T-helper 17 cell (primary cell): ENCODE results near the gene PWWP2B. TPM values are rescaled to one million over a fixed set of nuclear protein-coding genes. Genes with fewer than 3 reads are reported as not detected.
A peak's percentile ranks its signal among the peaks of the same experiment; 100 is the strongest.

Experiments used
- ATAC-seq: fragments of 150-1000 bp; cut with Tn5 transposase; 2 replicates; pipeline ENCODE4 v1.10.0; 2021; ENCODE audit warnings: mild to moderate bottlenecking, moderate library complexity
- DNase-seq, 3 donors: peaks; one replicate each; pipeline versions ENCODE4 v3.0.0 to v3.0.0-alpha.2; 2020 to 2021
- H3K9me3 ChIP-seq: one replicate; pipeline ENCODE4 v1.7.0; 2013; ENCODE audit warnings: low read length, mild to moderate bottlenecking; ENCODE audit not compliant: control insufficient read depth, poor library complexity, severe bottlenecking
- H3K27ac Mint-ChIP-seq: one replicate; pipeline ENCODE4 v1.8.0; 2022; ENCODE audit warnings: mild to moderate bottlenecking, moderate library complexity, mixed read lengths
- H3K27me3 Mint-ChIP-seq: one replicate; pipeline ENCODE4 v1.8.0; 2022; ENCODE audit warnings: mixed read lengths
- H3K36me3 Mint-ChIP-seq: one replicate; pipeline ENCODE4 v1.8.0; 2022; ENCODE audit warnings: low read depth, mixed read lengths
- H3K4me1 Mint-ChIP-seq: one replicate; pipeline ENCODE4 v1.8.0; 2022; ENCODE audit warnings: mild to moderate bottlenecking, mixed read lengths
- H3K4me3 Mint-ChIP-seq: one replicate; pipeline ENCODE4 v1.8.0; 2022; ENCODE audit warnings: mild to moderate bottlenecking, moderate library complexity, mixed read lengths
- total RNA-seq, 4 donors: library from RNA in 2 of 4; stranded (reverse) in 2 of 4; gene quantifications; one replicate each; pipeline ENCODE4 v1.2.3 and lab custom pipeline; 2022 to 2026

Gene PWWP2B
- total RNA-seq, 2 donors from 2014 or later = 15.7 to 16.7 TPM

DNA sequence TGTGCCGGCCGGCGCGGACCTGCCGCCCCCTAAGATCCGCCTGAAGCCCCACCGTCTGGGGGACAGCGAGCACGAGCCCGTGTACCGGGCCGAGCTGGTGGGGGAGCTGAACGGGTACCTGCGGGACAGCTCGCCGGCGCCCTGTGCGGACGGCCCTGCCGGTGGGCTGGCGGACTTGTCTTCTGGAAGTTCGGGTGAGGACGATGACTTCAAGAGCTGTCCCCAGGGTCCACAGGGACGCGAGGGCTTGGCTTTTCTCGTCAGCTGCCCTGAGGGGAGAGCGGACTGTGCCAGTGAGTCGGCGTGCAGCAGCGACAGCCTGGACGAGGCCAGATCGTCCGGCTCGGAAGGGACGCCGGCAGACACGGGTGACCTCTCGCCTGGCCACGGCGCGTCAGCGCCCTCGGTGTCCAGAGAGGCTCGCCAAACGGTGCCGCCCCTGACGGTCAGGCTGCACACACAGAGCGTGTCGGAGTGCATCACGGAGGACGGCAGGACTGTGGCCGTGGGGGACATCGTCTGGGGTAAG is 8.5 kb downstream of the PWWP2B start:
- no peaks in the 10 kb centered on the region for H3K9me3 ChIP-seq
- Mint-ChIP-seq H3K4me3 (no peak overlapping the region), H3K36me3 (no peaks in the 10 kb centered on the region), H3K27ac (no peak overlapping the region), H3K27me3 (no peaks in the 10 kb centered on the region), H3K4me1 (peaks cover 11% of the 10 kb centered on the region)
- no peak for ATAC-seq
- DNase-seq = no peak

GRCh38 chr10:132406181-132406580 is 9.2 kb downstream of the PWWP2B start:
- H3K9me3 ChIP-seq = no peaks in the 10 kb centered on the region
- no peak overlapping the region for H3K4me3 Mint-ChIP-seq
- ATAC-seq = no peak
- no peak for DNase-seq
- H3K36me3 Mint-ChIP-seq = no peaks in the 10 kb centered on the region
- no peaks in the 10 kb centered on the region for H3K27me3 Mint-ChIP-seq
- H3K27ac Mint-ChIP-seq = peak overlapping the region; percentile 8
- peaks cover 11% of the 10 kb centered on the region for H3K4me1 Mint-ChIP-seq

GRCh38 chr10:132406750-132407149 is 9.8 kb downstream of the PWWP2B start:
- no peak for DNase-seq
- Mint-ChIP-seq H3K4me1 (peaks cover 11% of the 10 kb centered on the region), H3K4me3 (no peak overlapping the region), H3K27me3 (no peaks in the 10 kb centered on the region), H3K27ac (no peak overlapping the region), H3K36me3 (no peaks in the 10 kb centered on the region)
- H3K9me3 ChIP-seq = no peaks in the 10 kb centered on the region
- ATAC-seq = no peak

GRCh38 chr10:132407243-132407746 is 10.3 kb downstream of the PWWP2B start:
- Mint-ChIP-seq H3K27ac (no peak overlapping the region), H3K27me3 (no peaks in the 10 kb centered on the region), H3K4me1 (peaks cover 11% of the 10 kb centered on the region), H3K36me3 (no peaks in the 10 kb centered on the region), H3K4me3 (peak overlapping the region; percentile 39)
- no peaks in the 10 kb centered on the region for H3K9me3 ChIP-seq
- DNase-seq (no peak), ATAC-seq (no peak)

DNA sequence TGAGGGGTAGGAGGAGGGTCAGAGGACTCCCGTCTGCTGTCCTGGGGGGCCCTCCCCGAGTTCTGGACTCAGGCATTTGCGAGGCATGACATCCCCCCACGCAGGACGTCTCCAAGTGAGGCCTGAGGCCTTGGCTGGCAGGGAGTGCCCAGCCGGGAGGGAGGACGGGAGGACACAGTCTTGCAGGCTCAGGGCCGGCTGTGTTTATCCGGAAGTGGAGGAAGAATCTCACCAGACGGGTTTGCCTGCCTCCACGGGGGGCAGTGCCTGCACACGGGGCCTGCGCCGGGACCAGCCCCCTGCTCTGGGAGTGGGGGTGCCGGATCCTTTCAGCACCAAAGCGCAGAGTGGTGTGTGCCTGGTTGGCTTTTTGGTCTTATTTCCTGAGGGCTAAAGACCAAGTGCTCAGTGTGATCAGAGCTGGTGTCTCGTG is 10.9 kb downstream of the PWWP2B start:
- Mint-ChIP-seq H3K27ac (no peak overlapping the region), H3K4me1 (peaks cover 11% of the 10 kb centered on the region), H3K4me3 (peak overlapping the region; percentile 39), H3K27me3 (no peaks in the 10 kb centered on the region), H3K36me3 (no peaks in the 10 kb centered on the region)
- DNase-seq = no peak
- ATAC-seq = peak; percentile 25
- no peaks in the 10 kb centered on the region for H3K9me3 ChIP-seq

- Mint-ChIP-seq H3K27me3 (no peaks in the 10 kb centered on the region), H3K27ac (no peak overlapping the region), H3K4me3 (peak overlapping the region; percentile 28), H3K4me1 (peaks cover 9% of the 10 kb centered on the region), H3K36me3 (no peaks in the 10 kb centered on the region)
- DNase-seq = no peak
- H3K9me3 ChIP-seq = no peaks in the 10 kb centered on the region
- ATAC-seq = peak; percentile 24
These were observed 11.4 kb downstream of the PWWP2B start for GRCh38 chr10:132408367-132408781.

- ATAC-seq = no peak
- no peak for DNase-seq
- Mint-ChIP-seq H3K27me3 (no peaks in the 10 kb centered on the region), H3K4me3 (no peak overlapping the region), H3K4me1 (peaks cover 10% of the 10 kb centered on the region), H3K36me3 (no peaks in the 10 kb centered on the region), H3K27ac (peak overlapping the region; percentile 70)
- H3K9me3 ChIP-seq = no peaks in the 10 kb centered on the region
These were observed 12.0 kb downstream of the PWWP2B start for GRCh38 chr10:132408823-132409666.

GRCh38 chr10:132409667-132410028 is 12.6 kb downstream of the PWWP2B start:
- Mint-ChIP-seq H3K4me1 (peaks cover 12% of the 10 kb centered on the region), H3K4me3 (no peak overlapping the region), H3K27ac (peak overlapping the region; percentile 70), H3K36me3 (no peaks in the 10 kb centered on the region), H3K27me3 (no peaks in the 10 kb centered on the region)
- DNase-seq = no peak
- ATAC-seq = no peak
- H3K9me3 ChIP-seq = no peaks in the 10 kb centered on the region

- Mint-ChIP-seq H3K27me3 (no peaks in the 10 kb centered on the region), H3K4me1 (peaks cover 15% of the 10 kb centered on the region), H3K36me3 (peaks cover 3% of the 10 kb centered on the region), H3K4me3 (no peak overlapping the region), H3K27ac (peak overlapping the region; percentile 70)
- H3K9me3 ChIP-seq = no peaks in the 10 kb centered on the region
- ATAC-seq (no peak), DNase-seq (no peak)
These were observed 13.2 kb downstream of the PWWP2B start for GRCh38 chr10:132410056-132410778.

- Mint-ChIP-seq H3K36me3 (peaks cover 7% of the 10 kb centered on the region), H3K4me3 (no peak overlapping the region), H3K27ac (no peak overlapping the region), H3K4me1 (peaks cover 18% of the 10 kb centered on the region), H3K27me3 (no peaks in the 10 kb centered on the region)
- ATAC-seq (no peak), DNase-seq (no peak)
- H3K9me3 ChIP-seq = no peaks in the 10 kb centered on the region
These were observed 14.0 kb downstream of the PWWP2B start for GRCh38 chr10:132410779-132411532.

- Mint-ChIP-seq H3K4me1 (peaks cover 17% of the 10 kb centered on the region), H3K27ac (no peak overlapping the region), H3K27me3 (no peaks in the 10 kb centered on the region), H3K4me3 (no peak overlapping the region), H3K36me3 (peaks cover 7% of the 10 kb centered on the region)
- no peak for DNase-seq
- H3K9me3 ChIP-seq = no peaks in the 10 kb centered on the region
- ATAC-seq = no peak
These were observed 14.7 kb downstream of the PWWP2B start for GRCh38 chr10:132411561-132412253.

DNA sequence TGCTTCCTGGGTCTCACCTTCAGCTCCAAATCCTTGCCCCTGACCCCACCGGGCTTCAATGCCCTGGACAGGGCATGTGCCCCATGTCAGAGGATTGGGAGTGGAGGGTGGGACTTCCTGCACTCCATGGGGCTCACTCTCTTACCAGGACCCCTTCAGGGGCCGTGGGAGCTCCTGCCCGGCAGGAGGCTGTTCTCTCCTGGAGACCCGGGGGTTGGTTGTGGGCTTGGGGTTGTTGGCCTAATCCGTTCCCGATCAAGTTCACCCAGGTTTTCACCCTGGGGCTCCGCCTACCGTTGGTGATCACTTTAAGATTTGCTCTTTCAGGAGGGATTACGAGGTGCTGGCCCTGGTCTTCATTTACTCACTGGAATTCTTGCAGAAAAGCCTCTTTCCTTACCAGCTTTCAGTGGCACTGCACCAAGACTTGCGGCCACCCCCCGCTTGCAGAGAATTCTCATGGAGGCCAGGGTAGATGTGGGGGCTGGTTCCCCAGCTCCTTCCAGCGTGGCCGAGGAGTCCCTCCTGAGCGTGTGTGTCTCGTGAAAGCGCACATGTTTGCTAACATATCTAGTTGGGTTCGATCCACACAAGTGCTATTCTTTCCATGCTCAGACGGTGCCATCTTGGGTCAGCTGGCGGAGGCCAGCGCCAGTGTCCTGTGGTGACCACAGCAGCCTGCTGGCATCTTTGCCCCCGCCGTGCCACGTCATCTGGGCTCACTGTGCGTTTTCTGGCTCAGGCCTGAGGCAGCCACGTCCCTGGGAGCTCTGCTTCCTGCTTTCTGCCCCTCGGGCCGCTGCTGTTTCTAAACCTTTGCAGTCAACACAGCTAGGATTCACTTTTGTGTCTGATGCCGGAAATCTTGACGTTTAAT is 15.6 kb downstream of the PWWP2B start:
- no peaks in the 10 kb centered on the region for H3K9me3 ChIP-seq
- Mint-ChIP-seq H3K27ac (no peak overlapping the region), H3K4me1 (peaks cover 17% of the 10 kb centered on the region)

More for the DNA sequence above, 15.6 kb downstream of the PWWP2B start:
- Mint-ChIP-seq H3K4me3 (no peak overlapping the region), H3K27me3 (no peaks in the 10 kb centered on the region), H3K36me3 (peaks cover 7% of the 10 kb centered on the region)
- no peak for DNase-seq
- ATAC-seq = no peak
